HG03520 (cell line): ENCODE data around the gene PCOLCE2.
"Not testable (repeated sequence)": the region's sequence is repeated elsewhere in the genome, so short reads cannot be mapped to it uniquely, and the experiment has no call there.

Experiments
- ATAC-seq: cut with Tn5 transposase; IDR thresholded peaks from one replicate; pipeline ENCODE4 v1.9.1; 2021; ENCODE audit warnings: mild to moderate bottlenecking, moderate library complexity; ENCODE audit not compliant: unreplicated experiment

The PCOLCE2 gene

DNA sequence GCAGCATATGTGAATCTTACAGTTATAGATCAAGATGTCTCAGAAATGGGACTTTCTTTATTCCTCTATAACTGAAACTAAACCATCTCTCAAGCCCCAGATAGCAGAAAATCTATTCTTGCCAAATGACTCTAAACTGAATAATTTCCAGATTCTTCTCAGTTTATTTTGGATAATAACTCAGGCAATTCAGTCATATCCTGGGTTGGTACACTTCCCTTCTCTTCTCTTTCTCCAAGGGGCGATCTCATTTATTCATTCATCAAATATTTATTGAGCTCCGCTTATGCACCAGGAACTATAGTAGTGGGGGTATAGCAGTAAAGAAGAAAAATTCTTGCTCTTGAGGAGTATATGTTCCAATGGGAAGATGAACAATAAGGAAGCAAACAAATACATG is 13.5 kb upstream of the PCOLCE2 start:
- ATAC-seq = no peak

DNA sequence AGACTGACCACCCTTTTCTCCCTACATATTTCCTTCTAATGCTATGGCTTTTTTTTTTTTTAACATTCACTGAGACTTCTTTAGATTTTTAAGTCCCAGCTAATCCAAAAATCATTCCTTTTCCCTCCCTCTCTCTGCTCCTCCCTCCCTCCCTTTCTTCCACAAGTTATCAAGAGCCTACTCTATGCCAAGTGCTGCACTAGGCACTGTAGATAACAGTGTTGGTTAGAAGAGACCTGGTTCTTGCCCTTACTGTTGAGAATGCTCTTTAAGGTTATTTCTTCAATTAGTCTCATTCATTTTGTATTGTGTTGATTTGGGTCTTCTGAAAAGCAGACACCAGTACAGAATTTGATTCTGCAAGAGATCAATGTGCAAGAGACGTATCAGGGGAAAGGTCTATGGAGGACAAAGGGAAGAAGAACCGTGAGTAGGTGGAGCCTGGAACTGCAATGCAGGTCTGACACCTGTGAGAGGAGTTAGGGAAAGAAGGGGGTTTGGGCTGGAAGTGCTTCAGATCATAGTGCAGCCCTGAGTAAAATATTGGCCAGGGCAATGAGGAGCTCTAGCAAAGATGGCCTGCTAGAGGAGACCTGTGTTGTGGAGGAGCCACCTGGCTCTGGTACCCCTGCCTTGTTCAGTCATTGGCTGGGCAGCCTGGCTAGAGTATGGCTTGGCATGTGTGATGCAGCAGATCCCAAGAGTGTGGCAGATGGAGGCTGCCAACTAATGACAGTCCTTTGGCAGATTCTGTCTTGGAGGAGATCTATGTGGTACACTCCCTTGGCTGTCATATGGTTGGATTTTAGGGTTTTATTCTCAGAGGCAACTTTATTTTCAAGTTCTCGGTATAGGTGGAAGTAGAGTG is 9.7 kb upstream of the PCOLCE2 start:
- no peak for ATAC-seq

DNA sequence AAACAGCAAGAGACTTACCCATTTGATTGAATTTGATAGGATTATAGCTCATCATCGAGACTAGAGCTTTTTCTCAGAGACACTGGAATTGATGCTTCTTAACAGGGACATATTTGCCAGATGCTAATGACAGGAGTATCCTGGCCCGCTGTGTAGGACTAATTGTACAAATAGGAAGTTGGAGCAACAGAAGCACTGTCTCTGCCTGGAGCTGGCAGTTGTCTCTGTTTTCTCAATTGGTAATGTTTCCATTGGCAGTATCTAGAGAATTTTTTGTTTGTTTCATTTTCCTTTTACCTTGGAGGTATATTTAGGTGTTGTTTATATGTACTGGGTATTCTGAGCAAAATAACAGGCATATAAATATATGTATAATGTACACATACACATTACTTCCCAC is 8.9 kb upstream of the PCOLCE2 start:
- ATAC-seq = no peak

DNA sequence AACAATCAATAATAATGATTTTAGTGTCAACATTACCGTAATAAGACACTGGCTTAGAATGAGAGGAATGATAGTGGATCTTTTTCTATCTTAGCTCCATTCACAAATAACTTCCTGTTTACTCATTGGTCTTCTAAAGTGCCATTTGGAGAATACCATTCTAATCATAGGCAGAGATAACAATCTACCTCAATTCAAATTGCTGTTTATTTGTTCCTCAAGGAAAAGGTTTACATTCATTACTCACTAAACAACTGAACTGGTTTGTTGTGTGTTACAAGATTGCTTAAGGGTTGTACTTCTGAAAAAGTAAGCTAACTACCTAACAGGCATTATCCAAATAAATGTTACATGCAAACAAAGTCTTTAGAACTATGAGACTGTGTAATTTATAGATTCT is 8.1 kb upstream of the PCOLCE2 start:
- no peak for ATAC-seq

DNA sequence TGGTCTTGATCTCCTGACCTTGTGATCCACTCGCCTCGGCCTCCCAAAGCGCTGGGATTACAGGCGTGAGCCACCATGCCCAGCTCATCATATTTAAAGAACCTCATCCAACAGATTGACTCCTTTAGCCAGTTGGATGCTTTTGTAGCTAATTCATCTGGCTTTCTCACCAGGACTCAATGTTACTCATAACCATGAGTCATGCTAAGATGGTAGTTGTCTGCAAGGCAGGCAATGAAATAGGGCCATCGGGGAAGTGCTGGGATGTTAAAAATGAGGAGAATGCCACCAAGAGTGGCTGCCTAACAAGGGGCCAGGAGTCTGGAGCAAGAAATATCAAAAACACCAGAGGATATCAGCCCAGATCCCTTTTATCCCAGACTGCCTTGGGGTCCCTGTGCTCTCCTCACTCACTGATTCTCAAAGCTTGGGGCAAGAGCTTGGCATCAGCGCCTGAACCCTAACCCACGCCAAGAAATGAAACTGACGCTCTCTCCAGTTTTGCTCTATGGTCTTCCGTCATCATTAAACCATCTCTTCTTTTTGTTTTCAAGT is 7.4 kb upstream of the PCOLCE2 start:
- no peak for ATAC-seq

DNA sequence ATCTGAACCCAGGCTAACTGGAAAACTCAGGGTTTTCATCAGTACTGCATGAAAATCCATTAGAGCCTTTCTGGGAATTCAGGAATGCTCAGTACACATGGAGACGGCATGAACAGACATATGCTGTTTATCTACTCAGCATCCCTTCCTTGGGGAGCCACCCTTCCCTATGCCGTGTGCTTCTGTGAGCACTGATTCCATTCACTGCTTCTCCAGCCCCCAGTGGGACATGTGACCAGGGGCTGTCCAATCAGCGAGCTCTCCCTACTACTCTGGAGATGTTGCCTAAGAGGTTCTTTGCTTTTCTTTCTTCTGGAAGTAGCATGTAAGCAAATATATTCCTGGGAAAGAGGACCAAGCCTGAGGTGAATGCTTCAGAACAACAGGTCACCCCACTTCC is 5.6 kb upstream of the PCOLCE2 start:
- no peak for ATAC-seq

DNA sequence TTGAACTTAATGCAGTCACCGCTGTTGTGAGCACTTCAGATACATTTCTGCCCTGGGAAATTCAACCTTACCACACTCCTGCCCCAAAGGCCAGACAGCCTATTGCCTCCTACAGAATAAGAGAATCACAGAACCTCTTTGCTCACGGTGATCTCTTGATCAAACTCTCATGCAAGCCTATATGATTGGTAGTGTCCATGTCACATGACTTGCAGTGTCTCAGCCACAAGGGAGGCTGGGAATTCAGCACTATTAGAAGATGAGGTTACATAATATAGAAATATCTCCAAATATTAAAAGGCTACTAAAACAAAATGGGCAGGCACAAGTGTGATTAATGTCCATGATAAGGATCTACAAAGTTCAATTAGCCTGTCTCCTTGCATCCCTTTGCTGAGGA is 3.8 kb upstream of the PCOLCE2 start:
- ATAC-seq = no peak

DNA sequence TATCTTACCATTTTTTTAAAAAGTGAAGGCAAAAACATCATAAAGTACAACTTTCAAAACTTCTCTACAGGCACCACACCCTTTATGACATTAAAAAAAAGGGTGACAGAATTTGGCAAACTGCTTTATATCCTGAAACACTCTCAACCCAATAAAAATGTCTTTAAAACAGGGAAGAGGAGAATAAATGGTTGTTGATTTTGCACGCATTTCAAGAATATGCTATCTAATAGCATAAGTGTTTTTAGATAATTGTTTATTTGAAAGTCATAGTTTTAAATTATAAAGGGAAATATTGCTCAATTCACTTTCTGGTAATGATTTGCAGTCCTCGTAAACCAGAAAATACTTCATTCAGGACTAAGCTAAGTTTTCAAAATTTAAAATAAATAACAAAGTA is 1.7 kb upstream of the PCOLCE2 start:
- no peak for ATAC-seq

DNA sequence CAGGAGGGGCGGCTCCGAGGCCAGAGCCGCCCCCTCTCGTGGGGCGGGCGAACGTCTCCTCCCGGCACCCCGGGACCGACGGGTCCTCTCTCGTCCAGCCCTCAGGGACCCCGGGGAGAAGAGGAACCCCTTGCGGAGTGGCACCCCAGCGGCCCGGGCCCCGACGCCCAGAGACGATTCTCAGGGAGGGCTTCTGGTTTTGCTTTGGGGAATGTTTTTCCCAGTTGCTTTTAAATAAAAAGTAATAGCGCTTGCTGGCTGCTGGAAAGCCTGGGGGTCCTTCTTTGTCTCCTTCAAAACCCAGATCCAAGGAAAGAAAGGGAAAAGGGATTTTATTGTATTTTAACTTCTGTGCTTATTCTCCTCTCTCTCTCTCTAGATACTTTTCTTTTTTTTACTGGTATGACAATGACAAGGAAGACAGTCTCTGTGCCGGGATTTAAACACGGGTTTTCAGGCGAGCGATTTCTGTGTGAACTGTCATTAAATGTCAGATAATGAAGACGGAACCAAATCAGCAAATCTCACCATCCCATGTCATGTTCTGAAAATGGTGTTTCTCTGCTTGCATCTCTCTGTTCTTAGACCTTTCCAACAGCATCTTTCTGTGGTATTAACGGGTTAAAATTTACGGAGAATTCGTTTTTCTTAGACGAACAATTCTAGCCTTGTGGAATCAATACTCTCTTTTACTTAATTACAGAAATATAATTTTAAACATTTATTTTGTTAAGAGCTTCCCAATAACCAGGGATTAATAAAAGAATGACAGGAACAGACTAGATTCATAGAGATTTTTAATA is 530 bp upstream of the PCOLCE2 start:
- ATAC-seq = no peak

DNA sequence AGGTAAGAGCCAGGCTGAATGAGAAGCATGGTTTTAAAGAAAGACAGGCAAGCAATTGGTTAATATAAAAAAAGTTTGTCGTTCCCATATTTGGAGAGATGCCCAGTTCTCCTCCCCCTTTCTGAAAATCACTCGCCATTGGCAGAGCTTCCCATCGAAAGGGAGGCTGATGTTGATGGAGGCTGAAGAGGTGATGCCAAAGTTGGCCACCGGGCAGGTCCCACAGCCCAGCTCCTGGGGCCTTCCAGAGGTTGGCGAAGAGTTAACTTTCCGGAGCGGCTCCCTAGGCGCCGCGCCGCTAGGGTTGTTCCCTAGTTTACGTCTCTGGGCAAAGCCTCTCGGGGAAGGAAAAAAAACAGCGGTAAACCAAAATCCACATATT is 793 bp downstream of the PCOLCE2 start:
- no peak for ATAC-seq

DNA sequence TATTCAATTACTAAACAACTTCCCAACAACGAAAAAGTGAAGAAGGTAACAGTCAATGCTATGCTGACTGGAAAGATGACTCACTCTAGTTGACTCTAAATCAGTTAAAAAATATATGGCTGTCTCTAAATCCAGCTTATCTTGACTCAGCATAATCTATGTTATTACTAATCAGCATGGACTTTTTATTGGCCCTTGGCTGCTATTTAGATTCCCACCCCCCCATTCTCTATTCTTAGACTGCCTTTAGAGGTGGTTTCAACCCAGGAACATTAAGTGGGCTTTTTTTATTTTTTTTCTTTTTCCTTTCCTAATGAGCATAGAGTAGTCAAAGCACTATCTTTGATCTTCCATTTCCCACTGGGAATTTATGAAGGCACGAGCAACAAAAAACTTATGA is 1.9 kb downstream of the PCOLCE2 start:
- ATAC-seq = no peak

DNA sequence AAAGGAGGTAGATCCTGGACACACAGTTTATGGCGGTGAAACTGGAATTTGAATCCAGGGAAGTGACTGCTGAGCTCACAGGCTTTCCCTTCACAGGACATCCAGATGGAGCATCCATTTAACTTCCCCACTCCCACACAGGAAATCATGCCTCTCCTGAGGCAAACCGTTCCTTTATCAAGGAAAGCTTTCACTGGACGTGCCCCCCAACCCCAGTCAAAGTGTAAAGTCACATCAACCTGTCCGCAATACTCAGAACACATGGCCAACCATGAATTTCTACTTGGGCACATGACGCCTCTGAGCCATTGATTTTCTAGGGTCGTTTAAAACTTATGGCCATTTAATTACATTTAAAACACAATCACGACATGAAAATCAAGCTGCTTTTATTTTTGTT is 2.9 kb downstream of the PCOLCE2 start:
- no peak for ATAC-seq

DNA sequence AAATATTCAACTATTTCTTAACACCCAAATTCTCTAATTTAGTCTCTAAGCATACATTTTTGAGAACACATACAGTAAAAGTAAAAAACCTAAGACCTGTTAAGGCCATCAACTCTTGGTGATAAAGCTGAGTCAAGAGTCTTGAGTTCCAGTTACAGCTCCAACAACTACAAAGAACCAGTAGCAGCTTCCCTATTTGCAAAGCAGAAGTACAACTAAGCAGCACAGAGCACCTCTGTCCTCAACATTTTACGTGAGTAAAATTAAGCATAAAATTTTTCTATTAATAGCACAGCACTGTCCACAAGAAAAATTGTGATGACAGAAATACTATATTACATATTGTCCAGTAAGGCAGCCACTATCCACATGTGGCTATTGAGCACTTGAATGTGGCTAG is 4.4 kb downstream of the PCOLCE2 start:
- no peak for ATAC-seq

DNA sequence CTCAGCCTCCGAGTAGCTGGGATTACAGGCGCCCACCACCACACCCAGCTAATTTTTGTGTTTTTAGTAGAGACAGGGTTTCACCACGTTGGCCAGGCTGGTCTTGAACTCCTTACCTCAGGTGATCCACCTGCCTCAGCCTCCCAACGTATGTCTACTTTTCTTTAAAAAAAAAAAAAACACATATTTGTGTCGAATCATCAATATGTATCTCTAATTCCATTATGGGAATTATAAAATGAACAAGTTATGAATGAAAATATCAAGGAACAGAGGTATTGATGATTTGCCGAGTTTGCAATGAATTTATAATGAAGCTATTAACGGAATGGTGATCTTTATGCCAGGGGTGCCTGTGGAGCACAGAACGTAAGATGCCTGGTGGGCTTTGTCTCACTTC is 5.3 kb downstream of the PCOLCE2 start:
- not testable (repeated sequence) for ATAC-seq

DNA sequence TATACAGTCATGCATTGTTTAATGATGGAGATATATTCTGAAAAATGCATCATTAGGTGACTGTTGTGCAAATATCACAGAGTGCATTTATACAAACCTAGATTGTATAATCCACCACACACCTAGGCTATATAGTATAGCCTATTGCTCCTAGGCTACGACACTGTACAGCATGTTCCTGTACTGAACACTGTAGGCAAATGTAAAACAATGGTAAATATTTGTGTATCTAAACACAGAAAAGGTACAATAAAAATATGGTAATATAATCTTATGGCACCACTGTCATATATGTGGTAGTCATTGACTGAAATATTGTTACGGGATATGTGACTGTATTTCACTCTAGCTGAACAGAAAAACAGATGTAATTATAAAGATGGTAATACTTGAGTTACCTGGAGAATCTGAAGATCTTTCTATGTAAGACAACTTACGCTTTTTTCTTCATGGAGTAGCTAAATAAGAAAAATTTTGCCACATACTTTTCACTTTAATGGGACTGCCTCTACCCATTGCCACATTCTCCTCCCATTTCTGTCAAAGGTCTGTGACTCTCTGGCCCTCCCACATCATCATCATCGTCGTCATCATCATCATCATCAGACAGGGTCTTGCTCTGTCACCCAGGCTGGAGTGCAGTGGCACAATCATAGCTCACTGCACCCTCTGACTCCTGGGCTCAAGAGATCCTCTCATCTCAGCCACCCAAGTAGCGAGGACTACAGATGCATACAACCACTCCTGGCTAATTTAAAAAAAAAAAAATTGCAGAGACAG is 7.2 kb downstream of the PCOLCE2 start:
- no peak for ATAC-seq

DNA sequence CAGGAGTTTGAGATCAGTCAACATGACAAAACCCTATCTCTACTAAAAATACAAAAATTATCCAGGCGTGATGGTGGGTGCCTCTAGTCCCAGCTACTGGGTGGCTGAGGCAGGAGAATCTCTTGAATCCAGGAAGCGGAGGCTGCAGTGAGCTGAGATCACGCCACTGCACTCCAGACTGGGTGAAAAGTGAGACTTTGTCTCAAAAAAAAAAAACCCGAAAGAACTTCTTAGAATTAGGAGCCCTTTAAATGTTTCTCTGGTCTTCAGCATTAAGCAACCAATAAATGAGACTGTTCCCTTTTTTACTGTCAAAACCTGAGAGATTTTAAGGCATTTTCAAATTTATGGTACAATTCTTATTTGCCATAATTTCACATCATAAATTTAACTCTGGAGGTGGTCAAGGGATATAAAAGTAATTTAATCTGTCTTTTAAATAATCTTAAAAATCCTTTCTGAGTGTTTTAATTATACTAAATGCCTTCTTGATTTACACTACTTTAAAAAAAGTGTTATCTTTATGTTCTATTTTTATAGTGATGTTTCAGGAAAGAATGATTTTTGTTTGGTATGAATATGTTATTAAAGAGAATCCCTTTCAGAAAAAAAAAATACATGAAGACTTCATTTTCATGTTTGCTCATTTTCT is 10.1 kb downstream of the PCOLCE2 start:
- no peak for ATAC-seq

DNA sequence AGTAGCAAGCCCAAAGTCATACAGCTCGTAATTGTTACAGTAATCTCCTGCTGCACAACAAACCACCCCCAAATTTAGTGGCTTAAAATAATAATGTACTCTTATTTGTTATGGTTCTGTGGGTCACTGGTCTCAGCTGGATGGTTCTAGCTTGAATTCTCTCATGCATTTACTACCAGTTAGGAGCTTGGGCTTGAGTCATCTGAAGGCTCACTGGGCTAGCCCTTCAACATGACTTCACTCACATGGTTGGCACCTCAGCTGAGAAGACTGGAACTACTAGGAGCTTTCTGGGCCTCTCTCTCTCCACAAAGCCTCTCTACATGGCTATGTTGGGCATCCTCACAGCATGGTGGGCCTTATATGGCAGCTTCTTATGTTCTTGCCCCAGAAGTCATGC is 12.5 kb downstream of the PCOLCE2 start:
- ATAC-seq = no peak

DNA sequence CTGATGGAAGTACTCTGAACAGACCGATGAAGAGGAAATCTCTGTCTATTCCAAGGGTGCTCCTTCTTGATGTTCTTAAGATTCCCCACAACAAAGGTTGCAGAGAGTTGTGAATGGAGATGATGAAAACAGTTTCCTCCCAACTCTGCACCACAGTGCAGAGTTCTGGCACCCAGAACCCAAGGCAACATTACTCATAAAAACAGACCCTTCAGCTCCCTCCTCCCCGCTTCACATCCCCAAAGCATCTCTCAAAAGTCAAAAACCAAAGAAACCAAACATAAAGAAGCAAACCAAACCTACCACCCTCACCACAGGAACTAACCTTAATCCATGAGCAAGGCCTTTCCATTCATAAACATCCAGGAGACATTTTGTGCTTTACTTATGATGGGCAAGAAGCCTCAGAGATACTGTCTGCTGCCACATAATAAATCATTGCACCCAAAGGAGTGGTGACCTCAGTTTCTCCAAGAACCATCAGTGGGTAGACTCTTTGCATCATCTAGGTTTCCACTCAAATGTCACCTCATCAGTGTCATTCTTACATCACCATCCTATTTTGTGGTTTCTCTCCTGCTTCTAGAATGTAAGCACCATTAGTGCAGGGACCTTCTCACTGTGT is 13.2 kb downstream of the PCOLCE2 start:
- ATAC-seq = no peak

DNA sequence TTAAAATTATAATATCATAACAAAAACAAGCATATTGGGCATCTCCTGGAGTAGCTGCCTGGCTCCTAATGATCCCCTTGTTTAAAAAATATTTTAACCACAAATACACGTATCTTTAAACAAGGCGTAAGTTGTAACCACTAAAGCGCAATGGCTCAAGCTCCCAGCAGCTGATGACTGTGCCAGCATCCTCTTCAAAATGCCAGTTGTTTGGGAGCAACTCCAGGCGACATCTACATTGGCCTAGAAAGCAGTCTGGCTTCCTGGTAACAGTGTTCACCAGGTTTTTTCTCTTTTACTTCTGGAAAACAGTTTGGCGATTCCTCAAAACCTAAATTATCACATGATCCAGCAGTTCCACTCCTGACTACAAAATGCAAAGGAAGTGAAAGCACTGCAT is 13.8 kb downstream of the PCOLCE2 start:
- no peak for ATAC-seq

DNA sequence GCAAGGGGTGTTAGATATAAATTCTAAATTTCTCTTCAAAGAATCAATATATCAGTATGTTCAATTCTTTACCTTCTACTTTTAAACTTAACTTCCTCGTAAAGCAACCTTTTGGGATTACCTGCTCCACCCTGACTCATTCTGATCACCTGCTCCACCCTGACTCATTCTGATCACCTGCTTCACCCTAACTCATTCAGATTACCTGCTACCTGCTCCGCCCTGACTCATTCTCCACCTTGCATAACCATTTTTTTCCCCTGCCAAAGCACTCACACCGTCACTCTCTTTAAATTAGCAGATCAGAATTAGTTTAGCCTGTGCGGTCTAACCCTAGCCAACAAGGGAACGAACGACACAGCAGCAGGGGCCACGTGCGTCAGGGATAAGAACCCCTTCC is 20.5 kb downstream of the PCOLCE2 start:
- not testable (repeated sequence) for ATAC-seq
